Activated naive CD4-positive, alpha-beta T cell treated with anti-CD3 and anti-CD28 coated beads, Interleukin-2, amount 50 U/mL, for 16 hours (primary cell): Measurements from ENCODE around the gene CDH5.
"Not testable (repeated sequence)": the region's sequence is repeated elsewhere in the genome, so short reads cannot be mapped to it uniquely, and the experiment has no call there.

ENCODE experiments used
- DNase-seq: peaks from one replicate; pipeline ENCODE4 v3.0.0-alpha.2; 2020

The CDH5 gene

DNA sequence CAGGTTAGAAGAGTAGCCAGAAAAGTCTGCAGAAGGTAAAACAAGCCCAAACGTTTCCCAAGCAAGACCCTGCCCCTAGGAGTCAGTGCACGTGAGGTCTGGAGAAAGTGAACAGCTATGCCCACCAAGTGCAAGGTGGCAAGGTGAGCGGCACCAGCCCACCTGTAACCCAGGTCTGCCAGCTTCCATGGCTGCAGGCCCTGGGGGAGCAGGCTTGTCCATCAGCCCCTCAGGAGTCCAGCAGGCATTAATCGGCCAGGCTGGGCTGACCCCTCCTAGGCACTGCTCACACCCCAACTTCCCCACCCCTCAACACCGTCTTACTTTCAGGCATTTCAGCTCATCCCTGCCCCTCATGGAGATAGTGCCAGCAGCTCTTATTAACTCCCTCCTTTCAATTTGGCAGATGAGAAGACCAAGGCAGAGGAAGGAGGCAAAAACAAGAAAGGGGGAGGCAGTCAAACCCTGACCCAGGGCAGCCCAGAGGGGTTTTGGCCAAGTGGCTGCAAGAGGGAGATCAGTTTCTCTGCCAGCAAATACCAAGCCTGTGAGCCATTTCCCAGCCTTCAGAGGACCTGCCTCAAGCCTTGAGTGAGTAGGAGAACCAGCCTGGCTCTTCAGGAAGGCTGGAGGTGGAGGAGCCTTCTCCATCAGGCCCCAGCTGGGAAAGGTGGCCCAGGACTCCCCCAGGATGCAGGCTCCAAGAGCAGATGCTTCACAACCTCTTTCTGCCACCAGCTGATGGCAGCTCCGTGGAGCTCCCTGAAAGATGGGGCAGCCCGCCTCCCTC is 75.3 kb downstream of the CDH5 start:
- no peak for DNase-seq

DNA sequence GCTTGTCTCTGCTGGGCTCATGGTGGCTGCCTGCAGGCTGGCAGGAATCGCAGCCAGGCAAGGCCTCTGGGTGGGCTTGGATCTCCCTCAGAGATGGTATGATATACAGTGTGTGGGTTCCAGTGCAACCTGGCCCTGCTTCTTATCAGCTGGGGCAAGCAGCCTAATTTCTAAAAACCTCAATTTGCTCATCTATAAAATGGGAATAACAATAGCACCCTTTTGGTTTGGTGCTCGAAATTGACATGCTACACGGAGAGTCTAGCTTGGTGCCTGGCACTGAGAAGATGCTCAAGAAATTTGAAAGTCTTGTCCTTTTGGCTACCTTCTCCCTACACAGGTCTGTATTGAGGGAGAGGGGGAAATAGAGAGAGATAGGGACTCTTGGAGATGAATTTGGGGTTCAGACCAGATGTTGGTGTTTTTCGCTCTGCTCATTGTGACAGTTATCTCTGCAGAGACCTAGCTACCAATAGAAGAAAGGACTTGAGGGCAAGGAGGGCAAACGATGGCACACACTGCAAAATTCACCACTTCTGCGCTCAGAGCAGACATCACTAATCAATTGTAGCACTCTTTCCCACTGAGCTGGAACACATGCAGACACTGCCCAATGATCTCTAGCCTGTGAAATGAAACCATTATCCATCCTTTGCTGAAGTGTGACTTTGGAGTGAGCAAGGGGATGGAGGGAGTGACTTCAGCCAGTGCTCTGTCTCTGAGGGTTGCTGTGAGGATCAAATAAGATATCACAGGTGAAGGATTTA is 76.2 kb downstream of the CDH5 start:
- DNase-seq: no peak

DNA sequence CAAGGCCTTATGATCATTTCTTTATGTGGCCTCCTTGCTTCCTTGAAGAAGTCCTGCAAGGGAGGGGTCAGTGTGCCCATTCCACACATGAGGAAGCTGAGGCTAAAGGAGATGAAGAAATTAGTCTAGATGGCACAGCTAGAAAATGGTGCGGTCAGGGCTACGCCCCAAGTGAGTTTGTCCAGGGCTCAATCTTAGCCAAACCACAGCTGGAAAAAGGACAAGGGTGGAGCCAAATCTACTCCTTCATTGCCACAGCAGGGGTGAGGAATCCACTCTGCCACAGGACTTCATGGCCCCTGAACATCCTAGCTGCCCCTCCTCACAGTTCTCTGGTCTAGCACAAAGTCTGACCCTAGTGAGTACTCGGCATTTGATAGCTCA is 76.8 kb downstream of the CDH5 start:
- DNase-seq: no peak

DNA sequence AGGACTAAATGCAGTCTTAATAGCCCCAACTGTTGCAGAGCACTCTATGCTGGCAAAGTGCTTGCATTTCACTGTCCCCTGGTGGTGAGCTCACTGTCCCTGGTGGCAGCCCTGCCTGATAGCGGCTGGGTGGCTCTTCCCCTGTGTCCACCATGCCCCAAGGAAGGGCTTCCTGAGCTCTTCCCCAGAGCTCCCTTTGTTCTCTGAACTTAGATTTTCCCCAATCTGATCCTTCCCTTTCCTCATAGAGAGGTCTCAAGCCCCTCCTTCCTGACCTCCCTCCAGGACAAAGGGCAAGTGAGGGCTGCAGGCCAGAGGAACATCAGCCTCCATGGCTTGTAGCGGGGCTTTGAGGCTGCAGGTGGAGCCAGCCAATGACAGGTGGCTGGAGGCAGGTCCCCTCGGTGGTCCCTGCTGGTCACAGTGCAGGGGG is 77.6 kb downstream of the CDH5 start:
- no peak for DNase-seq

DNA sequence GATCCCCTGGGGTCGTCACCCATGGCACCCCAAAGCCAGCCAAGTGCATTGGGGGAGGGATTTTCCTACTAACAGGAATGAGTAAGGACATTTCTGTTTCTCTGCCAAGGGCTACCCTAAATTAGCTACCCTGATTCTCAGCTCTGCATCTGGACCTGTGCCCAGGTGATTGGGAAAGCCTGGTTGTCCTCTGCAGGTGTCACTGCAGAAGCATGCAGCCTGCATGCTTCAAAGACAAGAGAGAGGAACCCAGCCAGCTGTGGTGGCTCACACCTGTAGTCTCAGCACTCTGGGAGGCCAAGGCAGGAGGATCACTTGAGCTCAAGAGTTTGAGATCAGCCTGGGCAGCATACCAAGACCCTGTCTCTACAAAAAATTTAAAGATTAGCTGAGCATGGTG is 80.2 kb downstream of the CDH5 start:
- no peak for DNase-seq

DNA sequence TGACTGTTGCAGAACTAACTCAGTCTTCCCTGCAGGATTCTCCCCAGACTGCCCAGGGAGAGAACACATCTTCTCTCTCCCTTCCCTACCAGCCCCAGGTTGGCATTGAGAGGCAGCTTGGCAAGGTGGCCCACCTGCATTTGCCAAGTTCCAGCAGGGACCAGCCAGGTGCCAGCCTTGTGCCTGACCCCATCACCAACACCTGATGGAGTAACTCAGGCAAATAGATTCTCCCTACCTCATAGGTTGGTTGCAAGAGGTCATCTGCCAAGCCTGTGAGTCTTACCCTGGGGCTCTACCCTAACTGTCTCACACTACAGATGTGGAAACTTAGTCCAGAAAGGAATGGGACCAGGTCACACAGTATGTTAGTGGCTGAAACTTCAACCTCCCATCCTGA is 81.0 kb downstream of the CDH5 start:
- DNase-seq: no peak

DNA sequence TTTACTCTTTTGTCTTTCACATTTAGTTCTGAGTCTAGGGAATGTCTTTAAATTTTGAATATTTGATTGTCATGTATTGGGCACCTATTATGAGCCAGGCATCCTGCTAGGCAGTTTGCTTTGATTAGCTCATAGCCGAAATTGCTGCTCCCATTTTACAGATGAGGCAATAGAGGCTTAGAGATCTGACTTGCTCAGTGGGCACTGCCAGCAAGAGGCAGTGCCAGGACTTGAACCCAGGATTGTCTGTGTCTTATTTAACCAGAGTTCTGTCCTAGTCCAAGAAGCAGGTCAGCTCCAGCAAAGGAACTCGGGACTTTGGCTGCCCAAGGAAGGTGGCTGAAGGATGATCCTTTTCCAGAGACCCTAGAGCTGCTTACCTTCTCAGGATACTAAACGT is 85.1 kb downstream of the CDH5 start:
- no peak for DNase-seq

DNA sequence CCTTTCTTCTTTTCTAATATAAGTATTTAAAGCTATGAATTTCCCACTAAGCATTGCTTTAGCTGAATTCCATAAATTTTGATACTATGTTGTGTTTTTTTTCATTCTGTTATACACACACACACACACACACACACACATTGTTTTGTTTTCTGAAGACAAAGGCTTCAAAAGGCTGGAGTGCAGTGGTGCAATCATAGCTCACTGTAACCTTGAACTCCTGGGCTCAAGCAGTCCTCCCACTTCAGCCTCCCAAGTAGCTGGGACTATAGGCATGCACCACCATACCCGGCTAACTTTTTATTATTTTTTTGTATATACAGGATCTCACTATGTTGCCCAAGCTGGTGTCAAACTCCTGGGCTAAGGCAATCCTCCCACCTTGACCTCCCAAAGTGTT is 86.7 kb downstream of the CDH5 start:
- DNase-seq: not testable (repeated sequence)
